ENCODE results near the gene SLC2A13. TPM values are rescaled to one million over a fixed set of nuclear protein-coding genes. Genes with fewer than 3 reads are reported as not detected.

Gene SLC2A13
- total RNA-seq, 1 experiment from 2014 or later = 15.3 TPM

GRCh38 chr12:39814626-39815025, 291.3 kb downstream of the SLC2A13 start:
- no peaks in the 10 kb centered on the region; the same call in 1 of the 2 replicates for H3K27me3 Mint-ChIP-seq (ENCODE audit: low read depth)
- ATAC-seq = no peak
- ChIA-PET CTCF (interaction anchor here (0.6 kb wide), 1 partner anchor 387 kb away, joined by 3 read pairs; no protein-coding TSS in a partner anchor), POLR2A (no interaction called here)
- H3K4me1 Mint-ChIP-seq = 0 out of 2 replicates have a peak, but pooled peaks cover 6% of the 10 kb centered on the region
- DNase-seq (ENCODE audit: low spot score) = no peak
- H3K27ac Mint-ChIP-seq = no peak overlapping the region
- H3K36me3 Mint-ChIP-seq = peaks cover 10% of the 10 kb centered on the region
- no peak for TF ChIP-seq SMAD4 (CRISPR knock-in tag; IDR thresholded peaks at IDR 0.05)
- TF ChIP-seq, protein P1, sequence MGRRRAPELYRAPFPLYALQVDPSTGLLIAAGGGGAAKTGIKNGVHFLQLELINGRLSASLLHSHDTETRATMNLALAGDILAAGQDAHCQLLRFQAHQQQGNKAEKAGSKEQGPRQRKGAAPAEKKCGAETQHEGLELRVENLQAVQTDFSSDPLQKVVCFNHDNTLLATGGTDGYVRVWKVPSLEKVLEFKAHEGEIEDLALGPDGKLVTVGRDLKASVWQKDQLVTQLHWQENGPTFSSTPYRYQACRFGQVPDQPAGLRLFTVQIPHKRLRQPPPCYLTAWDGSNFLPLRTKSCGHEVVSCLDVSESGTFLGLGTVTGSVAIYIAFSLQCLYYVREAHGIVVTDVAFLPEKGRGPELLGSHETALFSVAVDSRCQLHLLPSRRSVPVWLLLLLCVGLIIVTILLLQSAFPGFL (CRISPR knock-in tag; IDR thresholded peaks at IDR 0.05; ENCODE audit: borderline replicate concordance) = no peak
- TF ChIP-seq EMX1 (CRISPR knock-in tag; IDR thresholded peaks at IDR 0.05) = no peak
- no peak for TF ChIP-seq SP1 (CRISPR knock-in tag; conservative IDR thresholded peaks at IDR 0.05)
- TF ChIP-seq GABPB1 (CRISPR knock-in tag; IDR thresholded peaks at IDR 0.05) = no peak
- TF ChIP-seq ZNF317 (CRISPR knock-in tag; IDR thresholded peaks at IDR 0.05; ENCODE audit: borderline replicate concordance, low read depth) = no peak
- no peak for TF ChIP-seq ZBTB21 (CRISPR knock-in tag; IDR thresholded peaks at IDR 0.05; ENCODE audit: borderline replicate concordance)
- TF ChIP-seq, protein P2, sequence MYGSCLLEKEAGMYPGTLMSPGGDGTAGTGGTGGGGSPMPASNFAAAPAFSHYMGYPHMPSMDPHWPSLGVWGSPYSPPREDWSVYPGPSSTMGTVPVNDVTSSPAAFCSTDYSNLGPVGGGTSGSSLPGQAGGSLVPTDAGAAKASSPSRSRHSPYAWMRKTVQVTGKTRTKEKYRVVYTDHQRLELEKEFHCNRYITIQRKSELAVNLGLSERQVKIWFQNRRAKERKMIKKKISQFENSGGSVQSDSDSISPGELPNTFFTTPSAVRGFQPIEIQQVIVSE (CRISPR knock-in tag; IDR thresholded peaks at IDR 0.05; ENCODE audit: borderline replicate concordance) = no peak
- TF ChIP-seq TEAD1 (CRISPR knock-in tag; IDR thresholded peaks at IDR 0.05) = no peak
- TF ChIP-seq ZMAT4 (CRISPR knock-in tag; IDR thresholded peaks at IDR 0.05) = no peak
- TF ChIP-seq NR2C2 (CRISPR knock-in tag; IDR thresholded peaks at IDR 0.05) = no peak
- no peak for TF ChIP-seq JAZF1 (CRISPR knock-in tag; IDR thresholded peaks at IDR 0.05)
- TF ChIP-seq OVOL2 (CRISPR knock-in tag; IDR thresholded peaks at IDR 0.05; ENCODE audit: borderline replicate concordance) = no peak
- H3K9me3 Mint-ChIP-seq = peaks cover 16% of the 10 kb centered on the region
- no peak overlapping the region for H3K4me3 Mint-ChIP-seq

GRCh38 chr12:39813776-39814175, 292.1 kb downstream of the SLC2A13 start:
- DNase-seq (ENCODE audit: low spot score) (no peak), ATAC-seq (no peak)
- Mint-ChIP-seq H3K27ac (no peak overlapping the region), H3K4me1 (0 out of 2 replicates have a peak, but pooled peaks cover 6% of the 10 kb centered on the region), H3K9me3 (peaks cover 16% of the 10 kb centered on the region), H3K36me3 (peaks cover 10% of the 10 kb centered on the region), H3K27me3 (ENCODE audit: low read depth) (no peaks in the 10 kb centered on the region; the same call in 1 of the 2 replicates), H3K4me3 (no peak overlapping the region)
- POLR2A ChIA-PET = no interaction called here
- CTCF ChIA-PET = no interaction called here
- TF ChIP-seq FOXP1 (CRISPR knock-in tag; IDR thresholded peaks at IDR 0.05; ENCODE audit: borderline replicate concordance) = no peak
- TF ChIP-seq, protein P3, sequence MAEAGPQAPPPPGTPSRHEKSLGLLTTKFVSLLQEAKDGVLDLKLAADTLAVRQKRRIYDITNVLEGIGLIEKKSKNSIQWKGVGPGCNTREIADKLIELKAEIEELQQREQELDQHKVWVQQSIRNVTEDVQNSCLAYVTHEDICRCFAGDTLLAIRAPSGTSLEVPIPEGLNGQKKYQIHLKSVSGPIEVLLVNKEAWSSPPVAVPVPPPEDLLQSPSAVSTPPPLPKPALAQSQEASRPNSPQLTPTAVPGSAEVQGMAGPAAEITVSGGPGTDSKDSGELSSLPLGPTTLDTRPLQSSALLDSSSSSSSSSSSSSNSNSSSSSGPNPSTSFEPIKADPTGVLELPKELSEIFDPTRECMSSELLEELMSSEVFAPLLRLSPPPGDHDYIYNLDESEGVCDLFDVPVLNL (CRISPR knock-in tag; IDR thresholded peaks at IDR 0.05; ENCODE audit: borderline replicate concordance, low read depth) = no peak
- TF ChIP-seq ELF4 (CRISPR knock-in tag; IDR thresholded peaks at IDR 0.05; ENCODE audit: low read depth) = no peak
- TF ChIP-seq, protein P1 (CRISPR knock-in tag; IDR thresholded peaks at IDR 0.05; ENCODE audit: borderline replicate concordance) = no peak
- no peak for TF ChIP-seq HMGXB4 (CRISPR knock-in tag; IDR thresholded peaks at IDR 0.05)
- TF ChIP-seq NR3C1 (CRISPR knock-in tag; conservative IDR thresholded peaks at IDR 0.05; ENCODE audit: low read depth) = no peak
- no peak for TF ChIP-seq PRRX2 (CRISPR knock-in tag; IDR thresholded peaks at IDR 0.05)
- no peak for TF ChIP-seq ATF1 (CRISPR knock-in tag; IDR thresholded peaks at IDR 0.05)
- no peak for TF ChIP-seq JAZF1 (CRISPR knock-in tag; IDR thresholded peaks at IDR 0.05)
- no peak for TF ChIP-seq EMX1 (CRISPR knock-in tag; IDR thresholded peaks at IDR 0.05)
- no peak for TF ChIP-seq SMAD4 (CRISPR knock-in tag; IDR thresholded peaks at IDR 0.05)
- no peak for TF ChIP-seq KAT7 (CRISPR knock-in tag; IDR thresholded peaks at IDR 0.05; ENCODE audit: borderline replicate concordance)
- no peak for TF ChIP-seq NR1H2 (CRISPR knock-in tag; IDR thresholded peaks at IDR 0.05)
- no peak for TF ChIP-seq GABPB1 (CRISPR knock-in tag; IDR thresholded peaks at IDR 0.05)
- TF ChIP-seq CTCF (IDR thresholded peaks at IDR 0.05) = no peak
- TF ChIP-seq USF2 (CRISPR knock-in tag; IDR thresholded peaks at IDR 0.05) = no peak
